Stimulated activated CD4-positive, alpha-beta T cell treated with anti-CD3 and anti-CD28 coated beads, Interleukin-2, amount 100 ng/mL, for 24 hours (primary cell): ENCODE data around the gene DGCR2.
A peak's percentile ranks its signal among the peaks of the same experiment; 100 is the strongest.

ENCODE experiments used
- DNase-seq, 2 donors: peaks; one replicate each; pipeline ENCODE4 v3.0.0-alpha.2; 2020

Gene DGCR2

DNA sequence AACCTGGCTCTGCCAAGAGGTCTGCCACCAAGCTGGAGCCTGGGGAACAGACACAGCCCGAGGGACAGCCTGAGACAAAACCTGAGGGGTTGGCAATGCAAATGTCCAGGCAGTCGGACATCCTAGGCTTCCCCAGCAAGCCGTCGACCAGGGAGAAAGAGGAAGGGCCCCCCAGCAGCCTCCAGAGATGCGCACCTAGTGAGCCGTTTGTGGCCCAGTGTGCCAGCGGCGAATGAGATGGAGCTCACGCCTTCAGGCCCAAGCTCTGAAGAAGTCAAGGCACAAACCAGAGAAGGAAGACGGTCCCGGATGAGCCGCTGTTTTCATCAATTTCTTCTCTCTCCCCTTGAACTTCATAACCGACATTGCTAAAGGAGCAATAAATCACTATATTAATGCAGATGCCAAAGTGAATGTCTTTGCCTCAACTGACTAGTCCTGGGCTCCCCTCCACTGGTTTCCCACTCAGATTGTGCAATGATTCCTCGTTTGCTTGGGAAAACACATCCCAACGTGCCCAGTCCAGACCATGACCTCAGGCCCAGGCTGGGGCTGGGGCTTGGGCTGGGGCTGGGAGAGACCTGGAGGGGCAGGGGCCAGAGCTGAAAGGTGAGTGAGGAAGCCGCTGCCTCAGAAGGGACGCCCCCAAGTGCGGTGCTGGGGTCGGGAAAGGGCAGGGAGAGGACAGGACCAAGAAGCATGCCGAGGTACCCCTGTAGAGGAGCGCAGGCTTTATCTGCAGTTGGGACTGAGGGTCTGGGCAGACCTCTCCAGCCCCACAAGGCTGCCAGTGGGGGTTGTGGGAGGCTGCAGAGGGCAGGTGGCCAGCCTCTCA lies 3.5 kb upstream of the DGCR2 start:
- no peak for DNase-seq

DNA sequence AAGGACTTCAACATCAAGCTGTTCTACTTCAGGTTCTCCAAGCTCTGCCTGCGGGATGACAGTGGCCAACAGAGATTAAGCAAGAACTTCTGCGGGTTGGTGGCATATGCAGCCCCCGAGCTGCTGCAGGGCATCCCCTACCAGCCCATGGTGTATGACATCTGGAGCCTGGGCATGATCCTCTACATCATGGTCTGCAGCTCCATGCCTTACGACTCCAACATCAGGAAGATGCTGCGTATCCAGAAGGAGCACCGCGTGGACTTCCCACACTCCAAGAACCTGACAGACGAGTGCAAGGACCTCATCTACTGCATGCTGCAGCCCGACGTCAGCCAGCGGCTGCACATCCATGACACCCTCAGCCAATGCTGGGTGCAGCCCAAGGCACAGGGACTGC lies 2.8 kb upstream of the DGCR2 start:
- no peak for DNase-seq

DNA sequence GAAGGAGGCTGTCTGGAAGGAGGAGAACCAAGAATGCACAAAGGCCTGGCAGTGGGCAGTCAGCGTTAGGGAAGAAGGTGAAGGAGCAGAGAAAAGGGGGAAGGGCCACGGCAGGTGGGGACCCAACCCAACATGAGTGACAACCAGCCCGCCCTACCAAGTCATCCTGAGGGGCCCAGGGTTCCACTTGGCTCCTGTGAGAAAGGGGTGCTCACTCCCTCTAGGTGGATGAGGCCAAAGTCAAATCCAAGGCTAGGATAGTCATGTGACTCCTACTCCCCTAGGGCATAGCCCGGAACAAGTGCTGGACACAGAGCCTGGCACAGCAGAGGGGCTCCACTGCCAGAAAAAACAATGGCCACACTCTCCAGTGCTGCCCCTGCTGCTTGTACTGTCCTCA lies 2.2 kb upstream of the DGCR2 start:
- DNase-seq, result no peak

DNA sequence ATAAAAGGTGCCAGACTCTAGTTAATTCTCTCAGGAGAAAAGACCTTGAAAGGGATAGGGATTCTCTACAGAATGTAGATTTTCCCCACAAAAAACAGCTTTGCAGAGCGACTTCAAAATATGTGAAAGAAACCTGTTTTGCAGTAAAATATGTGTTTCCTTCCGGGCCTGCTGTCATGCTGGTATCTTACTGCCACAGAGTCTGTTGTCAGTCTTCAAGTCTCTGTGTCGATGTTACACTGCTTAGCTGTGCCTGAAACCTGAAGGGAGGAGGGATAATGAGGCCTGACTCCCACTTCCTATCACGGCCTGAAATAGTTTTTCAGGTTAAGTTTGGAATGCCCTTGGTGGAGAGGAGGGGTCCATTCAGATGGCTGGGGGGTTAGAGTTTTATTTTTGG lies 1.7 kb upstream of the DGCR2 start:
- no peak for DNase-seq

DNA sequence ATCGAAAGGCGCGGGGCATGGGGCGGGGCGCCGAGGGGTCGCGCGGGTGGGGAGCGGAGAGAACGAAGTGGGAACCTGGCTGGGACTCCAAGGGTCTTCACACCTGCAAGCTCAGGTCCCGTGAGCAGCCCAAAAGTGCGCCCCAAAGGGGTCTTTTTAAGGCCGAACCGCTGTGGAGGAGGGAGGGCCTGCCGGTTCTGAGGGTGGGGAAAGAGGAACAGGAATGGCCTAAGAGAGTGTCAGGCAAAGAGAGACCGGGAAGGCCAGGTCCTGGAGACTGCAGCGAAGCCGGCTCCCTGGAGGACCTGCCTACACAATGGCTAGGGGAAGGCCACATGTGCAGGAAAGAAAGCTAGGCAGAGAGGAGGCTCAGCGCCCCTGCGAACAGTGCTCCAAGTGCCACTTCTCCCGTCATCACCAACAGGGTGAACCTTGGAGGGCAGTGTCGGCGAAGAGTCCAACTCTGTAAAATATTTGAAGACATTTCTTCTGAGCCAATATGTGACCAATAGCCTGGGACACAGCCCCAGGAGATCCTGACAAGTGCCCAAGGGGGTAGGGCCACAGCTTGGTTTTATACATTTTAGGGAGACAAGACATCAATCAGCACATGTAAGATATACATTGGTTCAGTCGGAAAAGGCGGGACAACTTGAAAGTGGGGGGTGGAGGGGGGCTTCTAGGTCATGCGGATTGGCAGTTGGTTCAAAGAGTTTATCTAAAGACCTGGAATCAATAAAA lies 710 bp upstream of the DGCR2 start:
- peak in 1 of 2 donors; percentile 14 for DNase-seq

DNA sequence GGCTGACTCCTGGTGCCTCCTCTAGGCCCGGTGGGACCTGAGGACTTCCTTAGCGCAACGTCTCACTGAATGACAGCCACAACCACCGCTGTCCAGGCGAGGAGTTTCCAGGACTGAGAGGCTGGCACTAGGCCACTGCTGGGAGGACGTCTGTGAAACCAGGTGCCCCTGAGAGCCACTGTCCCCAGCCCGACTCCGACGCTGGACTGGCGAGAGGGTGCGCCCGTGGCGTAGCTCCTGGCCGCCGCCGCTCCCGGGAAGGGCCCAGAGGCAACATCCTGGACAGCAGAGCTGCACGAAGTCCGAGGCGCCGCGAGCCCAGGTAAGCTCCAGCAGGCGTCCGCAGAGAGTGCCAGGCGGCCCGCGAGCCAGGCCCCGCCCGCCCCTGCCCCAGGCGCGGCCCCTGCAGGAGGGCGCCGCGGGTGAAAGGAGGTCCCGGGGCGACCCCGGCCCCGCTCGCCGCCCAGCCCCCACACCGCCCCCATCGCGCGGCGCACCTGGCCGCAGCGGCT lies 525 bp downstream of the DGCR2 start:
- DNase-seq, result peak; percentile 40 to 49

DNA sequence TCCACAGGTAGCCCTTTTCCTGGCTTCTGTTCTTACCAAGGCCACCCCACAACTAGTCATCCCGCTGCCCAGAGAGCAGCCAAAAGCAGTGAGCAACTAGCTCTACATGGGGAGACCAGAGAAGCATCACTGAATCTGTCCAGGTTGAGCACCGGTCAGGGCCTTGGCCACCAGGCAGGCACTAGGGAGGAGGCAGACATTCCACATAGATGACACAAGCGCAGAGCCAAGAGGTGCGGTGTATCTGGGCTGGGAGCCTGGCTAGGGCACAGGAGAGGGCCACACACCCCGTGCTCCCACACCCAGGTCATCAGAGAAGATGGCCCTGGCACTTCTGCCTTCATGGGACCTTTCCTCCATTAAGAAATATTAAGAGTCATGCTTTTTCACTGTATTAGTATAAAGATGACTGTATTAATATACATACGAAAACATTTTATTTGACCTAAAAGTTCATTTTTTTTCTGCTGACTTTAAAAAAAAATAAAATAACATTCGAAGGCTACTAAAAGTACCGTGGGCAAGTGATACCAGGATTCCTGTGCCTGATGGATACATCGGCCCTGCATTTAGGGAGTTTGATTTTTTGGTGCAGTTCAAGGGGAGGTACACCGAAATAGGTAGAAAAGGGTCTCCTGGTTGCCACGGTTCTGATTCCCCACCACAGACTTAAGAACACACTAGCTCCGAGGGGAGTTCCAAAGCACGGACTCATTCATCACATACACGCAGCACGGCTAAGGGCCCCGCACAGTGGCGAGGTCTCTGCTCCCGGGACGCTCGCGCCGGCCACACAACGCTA lies 1.2 kb downstream of the DGCR2 start:
- peak in 1 of 2 donors; percentile 49 for DNase-seq

DNA sequence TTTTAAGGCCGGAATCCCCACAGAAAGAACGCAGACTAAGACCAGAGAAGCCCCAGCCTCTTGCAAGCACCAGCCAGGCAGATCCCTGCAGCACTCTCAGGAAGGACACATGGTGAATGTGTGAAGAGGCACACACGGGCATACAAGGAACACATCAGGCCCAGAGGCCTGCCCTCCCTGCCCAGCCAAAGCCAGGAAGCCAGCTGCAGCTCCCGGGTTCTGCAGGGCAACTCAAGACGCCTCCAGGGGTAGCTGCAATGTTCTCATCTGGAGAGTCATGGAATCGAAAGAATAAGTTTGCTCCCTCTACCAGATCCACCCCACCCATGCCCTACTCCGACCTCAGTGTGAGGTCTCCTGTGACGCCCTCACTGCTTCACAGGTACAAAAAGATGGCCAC lies 2.3 kb downstream of the DGCR2 start:
- no peak for DNase-seq

DNA sequence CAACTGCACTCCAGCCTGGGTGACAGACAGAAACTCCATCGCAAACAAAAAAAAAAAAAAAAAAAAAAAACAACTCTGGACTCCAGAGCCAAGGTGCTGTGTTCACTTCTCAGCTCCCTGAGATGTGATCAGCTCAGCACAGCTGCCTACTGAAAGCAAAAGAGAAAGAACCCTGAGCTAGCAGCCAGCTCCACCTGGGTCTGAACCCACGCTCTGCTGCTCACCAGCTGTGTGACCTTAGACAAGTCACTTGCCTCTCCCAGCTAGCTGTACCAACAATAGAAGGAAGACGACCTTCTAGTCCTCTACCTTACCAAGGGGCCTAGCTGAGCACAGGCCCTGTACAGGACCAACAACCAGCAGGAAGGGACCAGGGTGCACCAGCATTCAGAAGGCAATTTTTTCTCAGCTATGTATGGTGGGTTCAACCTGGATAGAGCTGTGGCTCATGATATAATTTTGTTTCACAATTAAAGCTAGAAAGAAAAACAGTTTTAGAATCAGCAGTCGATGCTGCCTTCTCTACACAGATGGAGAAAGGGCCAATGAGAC lies 3.8 kb downstream of the DGCR2 start:
- DNase-seq, result peak; percentile 29 to 38

DNA sequence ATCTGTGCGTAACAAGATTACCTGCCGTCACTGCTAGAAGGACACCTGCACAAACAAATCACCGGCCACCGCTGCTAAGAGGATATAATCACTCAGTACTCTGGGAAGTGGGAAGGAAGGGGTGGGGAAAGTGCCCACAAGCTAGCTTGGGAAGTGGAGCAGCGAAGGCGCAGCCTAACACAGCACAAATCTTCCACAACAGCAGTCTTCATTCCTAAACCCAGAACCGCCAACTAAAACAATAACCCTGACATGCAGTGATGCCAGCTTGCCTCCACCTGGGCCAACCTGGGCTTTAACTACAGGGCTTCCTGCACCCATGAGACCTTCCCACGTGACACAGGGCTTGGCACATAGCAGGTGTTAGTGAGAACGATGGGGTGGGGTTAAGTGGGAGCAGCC lies 5.1 kb downstream of the DGCR2 start:
- no peak for DNase-seq

DNA sequence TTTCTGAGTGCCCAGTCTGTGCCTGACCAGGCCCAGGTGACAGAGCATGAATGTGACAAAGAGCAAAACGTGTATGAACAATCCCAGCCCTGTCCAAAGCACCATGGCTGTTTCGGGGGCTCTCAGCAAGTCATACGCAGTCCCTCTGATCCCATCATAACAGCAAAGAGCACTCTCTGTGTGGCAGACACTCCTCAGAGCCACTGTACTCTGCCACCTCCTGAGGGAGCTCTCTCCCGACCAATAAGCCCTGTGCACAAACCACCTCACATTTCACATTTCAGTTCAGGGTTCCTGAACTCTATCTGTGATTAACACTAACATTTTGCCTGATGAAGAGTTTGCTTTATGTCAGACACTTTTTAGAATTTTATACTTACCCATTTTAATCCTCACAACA lies 6.6 kb downstream of the DGCR2 start:
- no peak for DNase-seq

DNA sequence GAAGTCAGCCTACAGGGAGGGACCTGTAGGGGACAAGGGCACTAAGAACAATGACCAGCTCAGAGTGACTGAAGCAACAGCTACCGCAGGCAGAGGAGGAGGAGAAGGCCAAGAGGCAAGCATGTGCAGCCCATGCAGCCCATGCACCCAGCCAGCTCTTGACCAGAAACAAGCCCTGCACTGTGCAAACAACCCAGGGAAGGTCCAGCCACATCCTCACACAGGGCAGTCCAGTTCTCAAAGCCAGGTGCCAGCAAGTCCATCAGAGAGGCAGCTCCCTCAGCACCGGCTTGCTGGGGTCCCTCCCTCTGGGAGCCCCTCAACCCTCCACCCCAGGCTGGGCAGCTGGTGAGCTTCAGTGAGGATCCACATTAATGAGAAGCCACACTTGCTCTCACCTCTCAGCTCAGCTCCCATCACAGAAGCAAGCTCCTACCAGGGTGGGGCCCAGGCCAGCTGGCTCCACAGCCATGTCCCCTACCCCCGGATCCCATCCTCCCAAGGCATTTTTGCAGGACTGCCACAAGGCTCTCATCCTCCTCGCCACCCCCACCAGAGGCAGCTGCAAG lies 7.1 kb downstream of the DGCR2 start:
- DNase-seq, result no peak

DNA sequence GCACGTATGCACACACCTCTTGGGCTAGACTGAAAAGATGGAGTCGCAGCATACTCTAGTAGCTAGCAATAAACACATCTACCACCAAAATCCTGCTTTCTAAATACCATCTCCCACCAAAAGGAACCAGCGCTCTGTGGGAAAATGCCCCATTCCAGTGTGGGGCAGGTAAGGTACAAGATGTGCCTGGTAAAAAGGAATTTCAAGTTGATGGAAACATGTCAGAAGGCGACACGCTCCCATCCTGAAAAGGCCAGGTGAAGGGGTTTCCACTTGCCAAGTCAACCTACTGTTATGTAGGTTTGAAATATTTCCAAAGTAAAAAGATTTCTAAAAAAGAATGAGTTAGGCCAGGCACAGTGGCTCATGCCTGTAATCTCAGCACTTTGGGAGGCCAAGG lies 8.8 kb downstream of the DGCR2 start:
- DNase-seq, result no peak

DNA sequence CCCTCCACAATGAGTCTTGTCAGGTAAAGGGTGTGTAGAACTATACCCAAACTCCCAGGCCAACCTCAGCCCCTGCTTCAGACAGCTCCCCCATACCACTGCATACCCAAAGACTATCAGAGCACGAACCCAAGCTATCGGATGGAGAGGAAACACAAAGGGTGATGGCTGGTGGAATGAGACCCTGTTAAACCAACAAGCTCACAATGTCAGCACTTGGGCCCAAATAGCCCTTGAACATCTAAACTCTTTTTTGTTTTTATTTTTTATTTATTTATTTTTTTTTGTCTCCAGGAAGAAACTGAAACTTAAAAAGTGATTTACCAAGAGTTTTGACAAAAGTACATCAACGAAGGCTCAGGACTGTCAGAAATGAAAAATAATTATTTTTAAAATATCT lies 10.6 kb downstream of the DGCR2 start:
- DNase-seq, result no peak

DNA sequence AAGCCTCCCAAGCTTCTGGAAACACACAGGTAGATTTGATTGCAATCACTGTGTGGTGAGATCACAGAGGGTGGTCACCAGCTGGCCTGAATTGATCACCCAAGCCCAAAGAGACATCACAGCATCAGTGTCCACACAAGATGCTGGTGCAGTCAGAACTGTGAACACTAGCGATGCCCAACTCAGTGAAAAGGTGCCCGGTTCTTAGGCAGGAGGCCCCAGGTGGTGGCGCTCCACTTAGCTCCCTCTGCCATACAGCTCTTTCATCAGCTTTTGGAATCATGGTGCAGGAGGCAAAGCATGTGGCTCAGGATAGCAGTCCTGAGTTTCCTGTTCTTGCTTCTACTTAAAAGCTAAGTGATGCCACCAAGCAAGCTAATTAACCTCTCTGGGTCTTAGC lies 11.1 kb downstream of the DGCR2 start:
- no peak for DNase-seq

DNA sequence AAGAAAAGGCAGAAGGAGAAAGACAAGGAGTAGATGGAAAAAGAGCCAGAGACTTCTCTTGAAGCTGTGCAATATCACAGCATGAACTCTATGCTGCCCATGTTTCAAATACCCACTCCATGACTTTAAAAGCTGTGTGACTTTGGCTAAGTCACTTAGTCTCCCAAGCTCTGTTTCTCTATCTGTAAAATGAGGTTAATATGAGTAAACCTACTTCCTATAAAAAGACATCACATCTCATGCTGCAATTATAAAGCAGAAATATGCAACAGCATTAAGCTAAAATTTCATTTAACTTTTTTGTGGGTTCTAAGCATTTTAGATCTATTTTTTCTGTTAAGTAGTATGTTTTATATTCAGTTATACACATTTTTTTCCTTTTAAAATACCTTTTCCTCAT lies 11.6 kb downstream of the DGCR2 start:
- no peak for DNase-seq

DNA sequence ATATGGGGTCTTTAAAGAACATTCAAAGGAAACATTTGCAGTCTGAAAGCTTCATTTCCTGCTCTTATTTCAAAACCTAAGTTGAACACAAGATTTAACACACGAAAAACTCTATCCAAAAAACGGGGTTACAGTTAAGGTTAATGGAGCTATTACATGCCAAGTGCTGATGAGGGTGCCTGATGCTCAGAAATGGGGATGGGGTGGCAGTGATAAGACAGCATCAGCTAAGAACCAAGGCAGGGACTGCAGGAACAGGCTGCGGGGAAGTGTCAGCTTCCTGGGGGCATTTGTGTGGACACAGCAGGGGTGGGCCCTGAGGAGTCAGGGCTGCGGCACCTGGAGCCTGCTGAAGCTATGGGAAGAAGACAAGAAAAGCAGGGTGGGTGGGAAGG lies 12.2 kb downstream of the DGCR2 start:
- DNase-seq, result no peak

DNA sequence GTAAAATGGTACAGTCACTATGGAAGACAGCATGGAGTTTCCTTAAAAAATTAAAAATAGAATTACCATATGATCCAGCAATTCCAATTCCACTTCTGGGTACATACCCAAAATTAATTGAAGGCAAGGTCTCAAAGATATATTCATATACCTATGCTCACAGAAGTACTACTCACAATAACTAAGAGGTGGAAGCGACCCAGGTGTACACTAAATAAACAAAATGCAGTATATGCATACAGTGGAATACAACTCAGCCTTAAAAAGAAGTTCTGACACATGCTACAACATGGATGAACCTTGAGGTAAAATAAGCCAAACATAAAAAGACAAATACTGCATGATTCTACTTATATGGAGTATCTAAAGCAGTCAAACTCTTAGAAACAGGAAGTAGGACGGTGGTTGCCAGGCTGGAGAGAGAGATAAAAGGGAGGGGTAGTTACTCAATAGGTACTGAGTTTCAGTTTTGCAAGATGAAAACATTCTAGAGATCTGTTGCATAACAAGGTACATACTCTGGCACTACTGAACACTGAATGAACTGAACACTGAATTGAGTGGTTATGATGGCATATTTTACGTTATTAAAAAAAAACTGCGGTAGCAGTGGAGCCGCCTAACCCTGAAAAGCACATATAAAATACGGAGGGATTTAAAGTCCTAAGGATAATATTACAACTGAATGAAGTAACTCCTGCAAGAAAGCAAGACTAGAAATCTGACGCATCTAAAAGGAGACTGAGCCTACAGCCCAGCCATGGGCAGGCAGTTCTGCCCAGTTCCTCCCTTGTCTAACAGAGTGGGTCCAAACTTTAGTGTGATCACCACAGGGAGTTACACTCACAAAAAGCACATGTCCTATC lies 12.8 kb downstream of the DGCR2 start:
- peak; percentile 29 to 42 for DNase-seq

DNA sequence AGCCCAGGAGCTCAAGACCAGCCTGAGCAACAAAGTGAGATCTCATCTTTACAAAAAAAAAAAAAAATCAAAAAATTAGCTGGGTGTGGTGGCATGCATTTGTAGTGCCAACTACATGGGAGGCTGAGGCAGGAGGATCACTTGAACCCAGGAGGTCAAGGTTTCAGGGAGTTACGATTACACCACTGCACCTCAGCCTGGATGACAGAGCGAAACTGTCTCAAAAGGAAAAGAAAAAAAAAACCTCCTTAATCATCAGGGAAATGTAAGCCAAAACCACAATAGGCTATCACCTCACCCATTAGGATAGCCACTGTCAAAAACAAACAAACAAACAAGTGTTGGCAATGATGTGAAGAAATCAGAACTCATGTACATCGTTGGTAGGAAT lies 13.4 kb downstream of the DGCR2 start:
- DNase-seq, result no peak

DNA sequence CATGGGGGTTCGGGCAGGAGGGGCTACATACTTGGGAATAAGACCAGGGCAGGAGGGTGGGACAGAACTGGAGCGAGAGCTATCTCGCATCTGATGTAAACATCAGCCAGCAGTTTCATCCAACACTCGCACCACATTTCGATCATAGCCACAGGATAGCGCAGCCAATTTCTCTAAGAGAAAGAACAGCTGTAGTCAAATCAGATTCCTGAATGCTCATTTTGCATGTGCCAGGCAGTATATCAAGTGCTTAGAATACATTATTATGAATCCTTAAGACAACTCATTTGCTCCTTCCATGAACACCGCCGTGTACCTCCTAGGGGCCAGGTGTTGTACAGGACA lies 14.5 kb downstream of the DGCR2 start:
- no peak for DNase-seq

DNA sequence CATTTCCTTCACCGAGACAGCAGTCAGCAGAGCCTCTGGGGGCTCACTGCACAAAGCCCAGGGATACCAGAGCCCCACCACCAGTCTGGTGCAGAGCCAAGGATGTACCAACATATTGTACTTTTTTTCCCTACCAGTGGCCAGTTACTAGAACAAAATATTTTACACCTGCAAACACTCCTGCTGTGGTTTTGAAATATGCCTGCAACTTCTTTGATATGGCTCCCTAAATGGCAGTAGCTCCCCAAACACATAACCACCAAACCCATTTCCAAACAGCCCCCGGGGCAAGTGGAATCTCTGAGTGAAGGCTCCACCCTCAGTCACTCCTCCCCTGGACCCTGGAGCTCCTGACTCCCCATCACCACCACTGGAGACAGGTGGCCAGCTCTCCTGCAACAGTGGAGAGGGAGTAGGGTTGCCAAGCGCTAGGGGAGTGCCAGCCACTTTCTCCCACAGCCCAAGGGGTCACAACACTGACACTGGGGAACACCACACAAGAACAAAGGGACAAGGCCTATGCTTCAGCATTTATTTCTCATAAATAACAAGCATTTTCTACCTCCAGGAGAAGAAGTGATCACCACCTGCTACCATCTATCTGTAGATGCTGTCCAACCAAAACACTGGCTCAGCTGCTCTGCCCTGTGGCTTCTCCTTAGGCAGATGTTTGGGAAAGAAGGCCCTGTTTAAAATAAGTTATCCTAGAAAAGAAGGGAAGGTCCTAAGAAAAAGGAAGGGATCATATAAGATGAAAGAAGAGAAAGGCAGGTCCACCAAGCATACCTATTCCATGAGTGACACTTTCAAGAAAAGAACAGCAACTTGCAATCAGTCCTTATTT lies 15.1 kb downstream of the DGCR2 start:
- no peak for DNase-seq
